K562 (cell line): ENCODE measurements around the gene NDST1. TPM values are rescaled to one million over a fixed set of nuclear protein-coding genes. Genes with fewer than 3 reads are reported as not detected.

Source experiments
- RFX1 ChIP-seq: fragments of 450-650 bp; IDR thresholded peaks from 2 replicates; pipeline ENCODE4 v1.6.1; 2016; ENCODE audit warnings: mild to moderate bottlenecking, moderate library complexity
- ZBTB40 ChIP-seq, 2 experiments: fragments of 450-650 bp in 1 of 2; sonication (generic) in 1 of 2; formaldehyde crosslinking in 1 of 2; IDR thresholded peaks; 2 replicates each; pipeline versions ENCODE4 v1.7.1 to v1.9.0; 2016 to 2022; ENCODE audit warnings: inconsistent platforms in 1 of 2, mild to moderate bottlenecking in 1 of 2, missing genetic modification reagents in 1 of 2
- ZNF41 ChIP-seq: fragments of 250-450 bp; sonication (Bioruptor Pico); conservative IDR thresholded peaks from 2 replicates; pipeline ENCODE4 v1.4.0; 2020; ENCODE audit warnings: mild to moderate bottlenecking
- polyA plus RNA-seq, 8 experiments: library from polyadenylated mRNA; depleted of rRNA in 4 of 8; stranded (reverse) in 5 of 8; unstranded in 3 of 8; fragments of >200 nt; fragmentation: Nextera tagmentation in 2 of 8; fragmentation: Illumina TruSeq in 1 of 8; extraction: Ambion mirVana in 2 of 8; extraction: Trizol in 1 of 8; gene quantifications; 2 replicates each; pipeline versions ENCODE4 v1.2.1 to v1.2.3, GENCODE V29; 2011 to 2014; ENCODE audit warnings: inconsistent platforms in 1 of 8, missing spikeins in 1 of 8
- total RNA-seq, 7 experiments: library from RNA; depleted of rRNA in 6 of 7; stranded (reverse); fragments of >200 nt in 6 of 7; fragmentation: Illumina TruSeq in 2 of 7; extraction: Trizol in 2 of 7; gene quantifications; 2 replicates each; pipeline versions ENCODE4 v1.2.1 to v1.2.3, GENCODE V29; 2011 to 2021; ENCODE audit warnings: low replicate concordance in 1 of 7

NDST1 gene
- total and polyA plus RNA-seq, 9 of the 15 experiments (the other 6 are each of a cell fraction or from before 2014, with no cell fraction given) = 0.38 to 47.9 (median 9.9) TPM

GRCh38 chr5:150513375-150514309 is 5.7 kb downstream of the NDST1 start (continued):
- TF ChIP-seq ZNF41 (CRISPR knock-in tag) = no peak
- peak; percentile 97 for TF ChIP-seq RFX1
- 0 out of 2 replicates have a peak, but pooled peaks have one; percentile 22 for TF ChIP-seq ZBTB40 (IDR thresholded peaks at IDR 0.05)
- TF ChIP-seq ZBTB40 (CRISPR knock-in tag; IDR thresholded peaks at IDR 0.05) = no peak
- TF ChIP-seq, all 486 proteins: peak for 17
